Kasumi-1 (cell line): ENCODE measurements around the gene ENKD1.
A peak's percentile ranks its signal among the peaks of the same experiment; 100 is the strongest.
"Not testable (repeated sequence)": the region's sequence is repeated elsewhere in the genome, so short reads cannot be mapped to it uniquely, and the experiment has no call there.

Source experiments
- DNase-seq, 2 experiments: peaks; one replicate each; lab custom pipeline; 2025; lab: John Stamatoyannopoulos, UW

ENKD1 gene, protein sequence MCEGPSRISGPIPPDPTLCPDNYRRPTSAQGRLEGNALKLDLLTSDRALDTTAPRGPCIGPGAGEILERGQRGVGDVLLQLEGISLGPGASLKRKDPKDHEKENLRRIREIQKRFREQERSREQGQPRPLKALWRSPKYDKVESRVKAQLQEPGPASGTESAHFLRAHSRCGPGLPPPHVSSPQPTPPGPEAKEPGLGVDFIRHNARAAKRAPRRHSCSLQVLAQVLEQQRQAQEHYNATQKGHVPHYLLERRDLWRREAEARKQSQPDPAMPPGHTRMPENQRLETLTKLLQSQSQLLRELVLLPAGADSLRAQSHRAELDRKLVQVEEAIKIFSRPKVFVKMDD

DNA sequence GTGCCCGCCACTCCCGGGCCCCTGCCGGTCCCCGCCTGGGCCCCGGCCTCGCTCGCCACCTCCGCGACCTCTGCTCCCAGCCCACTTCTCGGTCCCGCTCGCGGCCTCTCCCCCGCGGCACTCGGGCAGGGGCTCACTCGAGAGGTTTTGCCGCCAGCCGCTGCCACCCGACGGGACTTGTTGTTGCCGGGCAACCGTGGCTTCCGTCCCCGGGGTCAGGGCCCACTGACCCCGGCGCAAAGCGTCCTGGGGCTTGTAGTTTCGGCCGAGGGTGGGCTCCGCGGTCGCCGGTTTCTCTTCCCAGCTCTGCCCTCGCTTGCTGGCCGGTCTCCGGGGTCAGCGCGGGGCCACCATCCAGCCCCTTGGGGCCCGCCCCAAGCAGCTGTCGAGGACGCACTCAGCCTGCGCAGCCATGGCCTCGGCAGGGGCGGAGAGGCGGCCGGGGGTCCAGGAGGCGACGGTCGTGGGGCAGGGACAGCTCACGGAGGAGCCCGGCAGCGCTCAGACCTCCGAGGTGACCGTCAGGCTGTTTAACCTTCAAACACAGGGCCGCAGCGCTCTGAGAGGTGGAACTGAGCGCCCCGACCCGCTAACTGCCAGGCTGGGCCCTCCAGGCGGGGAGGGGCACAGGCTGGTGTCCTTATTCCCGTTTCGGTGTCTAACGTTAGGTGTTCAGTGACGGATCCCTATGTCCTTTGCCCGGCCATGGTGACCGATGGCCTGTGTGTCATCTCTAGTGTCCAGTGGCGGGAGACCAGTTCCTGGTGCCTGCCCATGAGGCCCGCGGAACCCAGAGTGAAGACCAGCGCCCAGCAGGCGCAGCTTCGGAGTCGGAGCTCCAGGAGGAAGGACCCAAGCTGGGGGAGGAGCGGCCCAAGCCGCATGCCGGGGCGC, at the start of gene ENKD1, which contains the start of gene C16orf86:
TSS of gene ENKD1 (minus strand) at position 192 of the 894 bp plus-strand sequence. CDS start 308 bp downstream, outside the sequence.
TSS of gene C16orf86 (plus strand) at position 256 of the 894 bp plus-strand sequence. CDS start at position 413, 157 bp downstream.
- DNase-seq = peak; percentile 78 to 79

DNA sequence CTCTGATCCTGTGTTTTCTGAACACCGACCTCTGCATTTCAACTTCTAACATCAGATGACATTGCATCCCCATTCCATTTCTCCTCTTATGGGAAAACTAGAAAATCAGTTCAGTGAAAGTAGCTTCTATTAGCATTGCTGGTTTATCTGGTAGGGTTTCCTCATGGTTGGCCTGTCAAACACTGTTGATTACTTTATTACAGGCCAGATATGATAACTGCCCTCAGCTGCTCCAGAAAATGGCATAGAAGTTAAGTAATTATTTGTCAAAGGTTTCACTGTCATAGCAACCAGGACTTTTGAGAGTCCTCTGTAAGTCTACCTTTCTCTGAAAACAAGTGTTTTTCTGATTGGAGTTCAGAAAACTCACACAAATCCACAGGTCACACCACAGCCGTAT, 49.5 kb upstream of the ENKD1 start:
- DNase-seq = no peak

DNA sequence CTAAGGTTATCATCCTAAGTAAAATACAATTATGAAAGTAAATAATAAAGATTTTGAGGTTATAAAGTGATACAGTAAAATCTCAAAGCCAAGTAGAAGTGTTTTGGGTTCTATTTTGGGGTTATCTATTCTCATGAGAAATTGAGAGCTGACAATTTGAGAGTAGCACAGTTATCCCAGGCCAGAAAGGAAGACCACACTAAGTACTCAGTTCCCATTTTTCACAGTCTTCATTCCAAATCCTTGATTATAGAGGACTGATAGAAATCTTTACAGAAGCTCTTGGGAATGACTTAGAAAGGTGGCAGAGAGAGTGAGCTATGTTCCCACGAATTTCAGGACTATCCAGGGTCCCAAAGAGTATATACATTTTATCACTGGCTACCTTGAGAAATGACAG, 48.0 kb upstream of the ENKD1 start:
- DNase-seq = no peak

DNA sequence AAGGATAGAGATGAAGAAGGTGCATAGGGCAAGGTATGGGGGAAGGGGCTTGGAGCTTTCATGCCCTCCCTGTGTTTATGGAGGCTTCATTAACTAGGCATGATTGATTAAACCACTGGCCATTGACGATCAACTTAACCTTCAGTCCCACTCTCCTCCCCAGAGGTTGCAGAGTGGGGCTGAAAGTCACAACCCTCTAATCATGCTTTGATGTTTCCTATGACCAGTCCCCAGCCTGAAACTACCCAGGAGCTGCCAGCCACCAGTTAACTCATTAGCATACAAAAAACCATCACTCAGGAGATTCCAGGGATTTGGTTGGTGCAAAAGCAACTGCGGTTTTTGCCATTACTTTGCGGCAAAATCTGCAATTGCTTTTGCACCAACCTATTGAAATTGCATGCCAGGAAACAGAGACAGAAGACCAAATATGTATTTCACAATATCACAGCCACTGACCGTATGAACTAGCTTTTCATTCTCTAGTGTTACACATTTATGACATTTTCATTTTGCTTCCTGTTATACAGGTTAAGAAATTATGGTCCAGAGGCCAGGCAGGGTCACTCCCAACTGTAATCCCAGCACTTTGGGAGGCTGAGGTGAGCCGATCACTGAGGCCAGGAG, 47.2 kb upstream of the ENKD1 start:
- DNase-seq = no peak

DNA sequence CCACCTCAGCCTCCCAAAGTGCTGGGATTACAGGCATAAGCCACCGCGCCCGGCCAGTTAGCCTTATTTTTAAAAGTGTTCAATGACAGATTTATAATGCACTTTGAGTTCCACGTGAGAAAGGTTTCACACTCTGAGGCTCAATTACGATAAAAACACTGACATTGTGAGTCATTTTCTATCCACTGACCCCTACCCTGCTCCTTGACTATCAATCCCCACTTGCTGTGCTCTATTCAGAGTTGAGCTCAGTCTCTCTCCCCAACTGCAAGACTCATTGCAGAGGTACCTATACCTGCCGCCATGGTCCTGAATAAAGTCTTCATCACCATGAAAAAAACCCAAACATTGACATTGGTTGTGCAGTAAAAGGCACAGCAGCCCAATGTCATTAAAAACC, 44.1 kb upstream of the ENKD1 start:
- DNase-seq = no peak

DNA sequence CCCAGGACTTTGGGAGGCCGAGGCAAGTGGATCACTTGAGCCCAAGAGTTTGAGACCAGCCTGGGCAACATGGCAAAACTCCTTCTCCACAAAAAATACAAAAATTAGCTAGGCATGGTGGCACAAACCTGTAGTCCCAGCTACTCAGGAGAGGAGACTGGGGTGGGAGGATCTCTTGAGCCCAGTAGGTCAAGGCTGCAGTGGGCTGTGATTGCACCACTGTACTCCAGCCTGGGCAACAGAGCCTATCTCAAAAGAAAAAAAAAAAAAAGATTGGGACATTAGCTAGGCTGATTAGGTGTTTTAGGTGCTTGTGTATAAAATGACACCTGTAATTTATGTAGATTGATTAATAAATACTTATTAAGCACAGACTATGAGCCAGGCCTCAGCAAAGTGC, 42.5 kb upstream of the ENKD1 start:
- DNase-seq = no peak

DNA sequence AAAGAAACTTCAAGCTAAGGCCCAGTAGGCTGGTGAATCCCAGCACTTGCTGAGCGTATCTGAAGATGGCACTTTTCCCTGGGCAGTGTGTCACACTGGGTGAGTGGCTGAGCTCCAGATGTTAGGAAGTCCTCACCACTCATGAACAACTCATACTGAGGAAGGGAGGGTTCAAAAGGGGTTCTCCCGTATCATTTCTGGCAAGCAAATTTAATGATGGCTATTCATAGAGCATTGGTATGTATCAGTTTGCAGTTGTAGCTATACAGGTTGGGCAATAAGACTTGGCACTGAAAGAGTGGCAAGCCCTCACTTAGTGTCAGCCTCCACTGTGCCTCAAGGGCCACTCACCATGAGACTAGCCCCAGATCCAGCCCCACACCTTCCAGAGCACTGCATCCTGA, 41.8 kb upstream of the ENKD1 start:
- no peak for DNase-seq

DNA sequence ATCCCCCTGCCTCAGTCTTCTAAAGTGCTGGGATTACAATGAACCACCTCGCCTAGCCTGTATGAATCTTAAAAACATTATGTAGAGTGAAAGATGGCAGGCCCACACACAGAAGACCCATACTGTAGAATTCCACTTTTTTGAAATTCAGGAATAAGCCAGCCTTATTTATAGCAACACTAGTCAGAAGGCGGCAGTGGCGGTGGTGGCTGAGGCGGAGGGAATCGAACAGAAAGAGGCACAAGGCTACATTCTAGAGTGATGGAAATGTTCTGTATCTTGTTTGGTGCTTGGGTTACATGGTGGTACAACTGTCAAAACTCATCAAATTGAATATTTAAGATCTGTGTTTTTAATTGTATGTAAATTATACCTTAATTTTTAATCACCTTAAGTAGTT, 41.2 kb upstream of the ENKD1 start:
- no peak for DNase-seq

DNA sequence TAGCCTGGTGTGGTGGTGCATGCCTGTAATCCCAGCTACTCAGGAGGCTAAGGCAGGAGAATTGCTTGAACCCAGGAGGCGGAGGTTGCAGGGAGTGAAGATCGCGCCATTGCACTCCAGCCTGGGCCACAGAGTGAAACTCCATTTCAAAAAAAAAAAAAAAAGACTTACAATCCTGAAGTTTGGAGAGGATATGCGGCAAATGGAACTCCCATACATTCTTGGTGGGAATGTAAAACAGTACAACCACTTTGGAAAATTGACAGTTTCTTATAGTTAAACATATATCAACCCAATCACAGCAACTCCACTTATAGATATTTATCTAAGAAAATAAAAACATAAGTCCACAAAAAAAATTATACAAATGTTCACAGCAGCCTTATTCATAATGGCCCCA, 40.7 kb upstream of the ENKD1 start:
- DNase-seq = no peak

DNA sequence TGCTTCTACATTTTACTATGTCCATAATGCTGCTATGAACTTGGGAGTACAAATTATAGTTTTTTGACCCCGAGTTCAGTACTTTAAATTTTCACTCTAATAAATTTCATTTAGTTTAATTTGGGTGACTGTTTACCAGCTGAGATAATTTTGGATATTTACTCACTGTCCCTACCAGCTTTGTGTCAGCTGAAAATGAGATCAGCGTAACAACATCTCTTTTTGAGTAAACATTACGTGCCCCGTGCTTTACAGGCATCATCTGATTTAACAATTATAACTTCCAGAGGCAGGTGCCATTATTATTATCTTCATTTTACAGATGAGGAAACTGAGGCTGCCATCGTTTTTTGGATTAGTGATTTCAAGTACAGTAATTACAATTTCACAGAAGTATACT, 37.6 kb upstream of the ENKD1 start:
- no peak for DNase-seq

DNA sequence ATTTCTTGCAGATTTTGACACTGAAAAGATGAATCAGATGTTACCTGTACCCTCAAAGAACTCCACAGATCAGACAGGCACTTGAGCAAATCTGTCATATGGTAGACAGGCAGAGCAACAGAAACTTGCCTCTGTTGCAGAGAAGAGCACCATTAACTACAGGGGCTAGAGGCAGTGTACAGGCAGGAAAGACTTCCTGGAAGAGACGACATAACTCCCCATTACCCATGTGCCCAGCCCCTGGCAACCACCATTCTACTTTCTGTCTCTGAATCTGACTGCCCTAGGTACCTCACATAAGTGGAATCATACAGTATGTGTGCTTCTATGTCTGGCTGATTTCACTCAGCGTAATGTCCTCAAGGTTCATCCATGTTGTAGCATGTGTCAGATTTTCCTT, 37.1 kb upstream of the ENKD1 start:
- DNase-seq = no peak

DNA sequence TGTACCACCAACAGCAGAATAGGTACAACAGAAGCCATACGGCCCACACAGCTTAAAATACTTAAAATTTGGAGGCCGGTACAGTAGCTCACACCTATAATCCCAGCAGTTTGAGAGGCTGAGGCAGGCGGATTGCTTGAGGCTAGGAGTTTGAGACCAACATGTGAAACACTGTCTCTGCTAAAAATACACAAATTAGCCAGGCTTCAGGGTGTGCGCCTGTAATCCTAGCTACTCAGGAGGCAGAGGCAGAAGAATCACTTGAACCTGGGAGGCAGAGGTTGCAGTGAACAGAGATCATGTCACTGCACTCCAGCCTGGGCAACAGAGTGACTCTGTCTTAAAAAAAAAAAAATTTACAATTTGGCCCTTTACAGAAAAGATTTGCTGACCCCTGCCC, 35.6 kb upstream of the ENKD1 start:
- no peak for DNase-seq

DNA sequence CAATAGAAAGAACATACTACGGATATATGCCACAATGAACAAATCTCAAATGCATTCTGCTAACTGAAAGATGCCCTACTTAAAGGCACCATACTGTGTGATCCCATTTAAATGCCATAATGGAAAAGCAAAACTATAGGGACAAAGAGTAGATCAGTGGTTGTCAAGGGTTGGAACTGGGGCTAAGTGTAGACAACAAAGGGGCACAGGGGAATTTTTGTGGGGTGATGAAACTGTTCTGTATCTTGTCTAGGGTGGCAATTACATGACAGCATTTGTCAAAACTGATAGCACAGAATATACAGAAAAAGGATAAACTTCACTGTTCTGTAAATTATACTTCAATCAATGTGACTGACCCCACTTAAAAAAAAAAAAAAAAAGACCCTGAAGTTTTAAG, 34.9 kb upstream of the ENKD1 start:
- DNase-seq = no peak

DNA sequence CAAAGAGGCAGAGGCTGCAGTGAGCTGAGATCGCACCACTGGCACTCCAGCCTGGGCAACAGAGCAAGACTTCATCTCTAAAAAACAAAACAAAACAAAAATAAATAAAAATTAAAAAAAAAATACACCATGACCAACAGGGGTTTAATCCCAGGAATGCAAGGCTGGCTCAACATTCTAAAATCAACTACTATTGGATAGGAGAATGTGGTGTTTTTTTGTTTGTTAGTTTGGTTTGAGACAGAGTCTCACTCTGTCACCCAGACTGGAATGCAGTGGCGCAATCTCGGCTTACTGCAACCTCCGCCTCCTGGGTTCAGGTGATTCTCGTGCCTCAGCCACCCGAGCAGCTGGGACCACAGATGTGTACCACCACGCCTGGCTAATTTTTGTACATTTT, 32.7 kb upstream of the ENKD1 start:
- no peak for DNase-seq

DNA sequence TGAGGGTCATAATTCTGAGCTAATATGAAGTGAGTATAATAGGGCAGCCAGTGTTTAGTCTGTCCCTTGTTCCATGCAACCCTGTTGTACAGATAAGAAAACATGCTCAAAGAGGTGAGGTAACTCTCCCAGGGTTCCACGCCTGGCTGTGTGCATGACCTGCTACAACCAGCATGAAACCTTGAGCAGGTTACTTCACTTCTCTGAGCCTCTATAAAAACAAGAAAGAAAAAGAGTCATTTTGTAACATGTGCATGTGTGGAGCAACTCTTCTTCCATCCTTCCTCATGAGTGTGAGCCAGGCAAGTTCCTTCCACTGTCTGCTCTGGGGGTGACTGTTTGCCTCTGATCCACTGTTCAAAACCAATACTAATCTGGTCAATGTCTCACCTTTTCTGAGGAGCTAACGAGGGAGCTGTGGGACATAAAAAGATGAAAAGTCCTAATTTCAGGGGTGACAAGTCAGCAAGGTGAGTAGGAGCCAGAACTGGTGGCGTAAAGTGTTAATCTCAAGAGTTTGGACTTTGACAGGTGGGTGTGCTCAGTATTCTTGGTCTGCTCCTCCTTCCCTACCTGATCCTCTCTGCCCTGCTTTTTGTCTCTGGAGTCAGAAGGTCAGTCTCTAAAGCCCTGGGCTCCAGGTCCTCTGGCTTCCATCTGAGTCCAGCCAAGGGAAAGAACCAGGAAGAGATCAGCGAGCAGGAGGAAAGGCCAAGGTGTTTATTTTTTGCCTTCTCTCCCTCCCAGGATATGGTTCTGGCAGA, 31.1 kb upstream of the ENKD1 start:
- DNase-seq = peak in 1 of 2 experiments; percentile 7

DNA sequence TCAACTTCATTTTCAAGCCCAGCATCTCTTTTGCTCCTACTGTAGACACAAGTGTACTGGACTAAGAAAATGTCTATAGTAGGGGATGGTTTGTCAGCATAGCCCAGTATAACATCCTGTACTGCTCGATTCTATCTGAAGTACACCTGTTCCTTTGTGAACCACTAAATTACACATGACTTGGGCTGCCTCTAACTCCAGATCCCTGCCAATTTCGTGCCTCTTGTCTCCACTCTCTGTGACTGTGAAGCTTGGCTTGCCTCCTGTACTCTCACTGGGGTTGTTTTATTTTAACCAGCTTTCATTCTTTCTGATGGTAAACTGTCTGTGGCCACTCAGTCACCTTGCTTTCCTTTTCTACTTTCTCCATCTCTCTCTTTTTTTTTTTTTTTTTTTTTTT, 28.1 kb upstream of the ENKD1 start:
- no peak for DNase-seq

DNA sequence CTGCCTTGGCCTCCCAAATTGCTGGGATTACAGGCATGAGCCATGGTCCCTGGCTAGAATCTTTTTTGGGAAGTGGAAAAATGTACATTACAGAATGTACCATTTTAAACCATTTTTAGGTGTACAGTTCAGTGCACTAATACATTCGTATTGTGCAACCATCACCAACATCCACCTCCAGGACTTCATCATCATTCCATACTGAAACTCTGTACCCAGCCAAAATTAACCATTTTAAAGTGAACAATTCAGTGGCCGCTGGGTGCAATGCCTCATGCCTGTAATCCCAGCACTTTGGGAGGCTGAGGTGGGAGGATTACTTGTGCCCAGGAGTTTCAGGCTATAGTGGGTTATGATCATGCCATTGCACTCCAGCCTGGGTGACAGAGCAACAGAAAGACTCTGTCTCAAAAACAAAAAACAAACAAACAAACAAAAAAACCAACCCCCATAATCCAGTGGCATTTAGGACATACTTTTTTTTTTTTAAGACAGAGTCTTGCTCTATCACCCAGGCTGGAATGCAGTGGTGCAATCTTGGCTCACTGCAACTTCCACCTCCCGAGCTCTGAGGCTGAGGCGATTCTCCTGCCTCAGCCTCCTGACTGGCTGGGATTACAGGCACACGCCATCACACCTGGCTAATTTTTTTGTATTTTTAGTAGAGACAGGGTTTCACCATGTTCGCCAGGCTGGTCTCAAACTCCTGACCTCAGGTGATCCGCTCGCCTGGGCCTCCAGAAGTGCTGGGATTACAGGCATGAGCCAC, 27.2 kb upstream of the ENKD1 start:
- not testable (repeated sequence) for DNase-seq

DNA sequence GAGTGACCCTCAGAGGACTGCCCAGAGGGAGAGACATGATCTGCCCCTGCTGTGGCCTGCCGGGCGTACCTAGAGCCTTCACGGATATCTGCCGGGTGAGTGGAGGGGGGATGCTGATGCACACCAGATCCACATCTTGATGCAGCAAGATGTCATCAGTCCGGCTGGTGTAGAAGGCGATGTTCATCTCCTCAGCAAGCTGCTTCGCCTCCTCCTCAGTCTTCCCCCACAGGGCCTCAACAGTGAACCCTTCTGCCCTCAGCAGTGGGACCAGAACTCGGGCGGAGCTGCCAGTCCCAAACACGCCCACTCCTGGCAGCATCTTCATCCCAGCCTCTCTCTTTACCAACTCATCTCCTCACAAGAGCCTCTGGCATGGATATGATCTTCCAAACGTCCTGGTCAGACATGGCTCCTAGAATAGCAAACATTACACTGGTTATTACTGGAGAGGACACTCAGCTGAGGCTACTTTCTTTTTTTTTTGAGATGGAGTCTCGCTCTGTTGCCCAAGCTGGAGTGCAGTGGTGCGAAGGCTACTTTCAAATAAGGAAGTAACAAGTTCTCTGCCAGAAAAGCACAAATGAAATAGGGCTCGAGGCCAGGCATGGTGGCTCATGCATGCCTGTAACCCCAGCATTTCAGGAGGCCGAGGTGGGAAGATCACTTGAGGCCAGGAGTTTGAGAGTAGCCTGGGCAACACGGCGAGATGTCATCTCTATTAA, 19.0 kb upstream of the ENKD1 start:
- DNase-seq = no peak

DNA sequence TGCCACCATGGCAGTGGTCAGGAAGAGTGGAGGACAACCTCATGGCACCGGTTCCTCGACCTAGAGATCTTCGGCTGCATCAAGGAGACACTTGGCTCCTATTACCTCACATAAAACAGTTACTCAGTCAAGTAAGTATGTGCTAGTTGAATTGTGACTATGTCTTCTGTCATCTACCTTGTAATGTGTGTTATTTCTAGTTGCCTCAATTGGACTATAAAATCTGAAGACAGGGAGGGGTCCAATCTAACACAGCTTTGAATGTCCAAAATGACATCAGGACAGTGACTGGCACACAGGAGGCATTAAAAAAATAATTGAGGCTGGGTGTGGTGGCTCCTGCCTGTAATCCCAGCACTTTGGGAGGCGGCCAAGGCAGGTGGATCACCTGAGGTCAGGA, 17.2 kb upstream of the ENKD1 start:
- DNase-seq = no peak
